GM18505 (cell line): ENCODE data around the gene MAEA.
"Not testable (repeated sequence)": the region's sequence is repeated elsewhere in the genome, so short reads cannot be mapped to it uniquely, and the experiment has no call there.

Experiments
- ATAC-seq: cut with Tn5 transposase; IDR thresholded peaks from one replicate; pipeline ENCODE4 v1.9.1; 2021; ENCODE audit not compliant: unreplicated experiment
- POLR2A ChIP-seq: IDR thresholded peaks from 4 replicates; pipeline ENCODE4 v1.6.1; 2011; ENCODE audit warnings: borderline replicate concordance; ENCODE audit not compliant: insufficient read depth, insufficient read length; ENCODE audit errors: extremely low read depth

MAEA gene

GRCh38 chr4:1363513-1363912, 73.8 kb downstream of the MAEA start:
- ATAC-seq, result no peak

GRCh38 chr4:1364217-1364616, 74.5 kb downstream of the MAEA start:
- no peak for ATAC-seq
- TF ChIP-seq POLR2A, result no peak

More at GRCh38 chr4:1363513-1363912, 73.8 kb downstream of the MAEA start:
- TF ChIP-seq POLR2A, result no peak

- no peak for TF ChIP-seq POLR2A
- ATAC-seq, result no peak
Measured at GRCh38 chr4:1364748-1365147, 75.1 kb downstream of the MAEA start.

- ATAC-seq, result no peak
- TF ChIP-seq POLR2A, result no peak
Measured at GRCh38 chr4:1365271-1366178, 75.8 kb downstream of the MAEA start.

- TF ChIP-seq POLR2A, result no peak
- no peak for ATAC-seq
Measured at GRCh38 chr4:1366371-1367229, 76.9 kb downstream of the MAEA start.

GRCh38 chr4:1367230-1367935, 77.7 kb downstream of the MAEA start:
- TF ChIP-seq POLR2A, result no peak
- ATAC-seq, result no peak

GRCh38 chr4:1367936-1368289, 78.2 kb downstream of the MAEA start:
- ATAC-seq, result no peak
- no peak for TF ChIP-seq POLR2A

GRCh38 chr4:1368421-1369090, 78.9 kb downstream of the MAEA start:
- no peak for TF ChIP-seq POLR2A

GRCh38 chr4:1369091-1369450, 79.4 kb downstream of the MAEA start:
- TF ChIP-seq POLR2A, result no peak
- ATAC-seq, result no peak

More at GRCh38 chr4:1368421-1369090, 78.9 kb downstream of the MAEA start:
- no peak for ATAC-seq

GRCh38 chr4:1369479-1370079, 79.9 kb downstream of the MAEA start:
- ATAC-seq, result no peak
- TF ChIP-seq POLR2A, result no peak

GRCh38 chr4:1370321-1371124, 80.8 kb downstream of the MAEA start:
- ATAC-seq, result no peak
- TF ChIP-seq POLR2A, result no peak

GRCh38 chr4:1371176-1372165, 81.8 kb downstream of the MAEA start:
- no peak for TF ChIP-seq POLR2A
- ATAC-seq, result no peak

- ATAC-seq, result not testable (repeated sequence)
Measured at GRCh38 chr4:1372576-1372975, 82.9 kb downstream of the MAEA start.
